GM18907 (cell line): Measurements from ENCODE around the gene UBE3B.

ENCODE experiments used
- ATAC-seq: cut with Tn5 transposase; IDR thresholded peaks from one replicate; pipeline ENCODE4 v1.9.1; 2021; ENCODE audit warnings: mild to moderate bottlenecking, moderate library complexity; ENCODE audit not compliant: unreplicated experiment

Gene UBE3B

GRCh38 chr12:109567967-109568366 lies 90.5 kb downstream of the UBE3B start:
- no peak for ATAC-seq

- no peak for ATAC-seq
Measured at GRCh38 chr12:109568486-109568885, 91.1 kb downstream of the UBE3B start.

GRCh38 chr12:109571773-109572505 lies 94.5 kb downstream of the UBE3B start:
- ATAC-seq, result no peak

- ATAC-seq, result no peak
Measured at GRCh38 chr12:109572506-109572845, 95.0 kb downstream of the UBE3B start.

- ATAC-seq, result peak; percentile 95
Measured at GRCh38 chr12:109573029-109573913, 95.8 kb downstream of the UBE3B start, which contains the start of the genes MMAB and MVK. MMAB (minus strand) TSS chr12:109573504; CDS start chr12:109573480, 24 bp downstream. MVK (plus strand) TSS chr12:109573794; CDS start chr12:109574823, 1,029 bp downstream.

GRCh38 chr12:109573914-109574244 lies 96.4 kb downstream of the UBE3B start:
- ATAC-seq, result no peak

GRCh38 chr12:109575683-109576082 lies 98.2 kb downstream of the UBE3B start:
- ATAC-seq, result no peak

GRCh38 chr12:109577311-109577710 lies 99.9 kb downstream of the UBE3B start:
- no peak for ATAC-seq

GRCh38 chr12:109578330-109578927 lies 101.0 kb downstream of the UBE3B start:
- no peak for ATAC-seq

GRCh38 chr12:109579639-109580038 lies 102.2 kb downstream of the UBE3B start:
- ATAC-seq, result no peak

GRCh38 chr12:109580272-109580671 lies 102.8 kb downstream of the UBE3B start:
- ATAC-seq, result no peak

- ATAC-seq, result no peak
Measured at GRCh38 chr12:109580684-109581333, 103.4 kb downstream of the UBE3B start.

GRCh38 chr12:109581334-109581691 lies 103.9 kb downstream of the UBE3B start:
- no peak for ATAC-seq

- no peak for ATAC-seq
Measured at GRCh38 chr12:109581856-109582255, 104.4 kb downstream of the UBE3B start.

- ATAC-seq, result no peak
Measured at GRCh38 chr12:109582636-109583035, 105.2 kb downstream of the UBE3B start.

GRCh38 chr12:109583733-109584132 lies 106.3 kb downstream of the UBE3B start:
- no peak for ATAC-seq
